Retina (tissue), 1 donor: ENCODE results near the gene CERKL.

ENCODE experiments used
- DNase-seq: peaks from one replicate; pipeline ENCODE4 v3.0.0-alpha.2; 2016

Gene CERKL

DNA sequence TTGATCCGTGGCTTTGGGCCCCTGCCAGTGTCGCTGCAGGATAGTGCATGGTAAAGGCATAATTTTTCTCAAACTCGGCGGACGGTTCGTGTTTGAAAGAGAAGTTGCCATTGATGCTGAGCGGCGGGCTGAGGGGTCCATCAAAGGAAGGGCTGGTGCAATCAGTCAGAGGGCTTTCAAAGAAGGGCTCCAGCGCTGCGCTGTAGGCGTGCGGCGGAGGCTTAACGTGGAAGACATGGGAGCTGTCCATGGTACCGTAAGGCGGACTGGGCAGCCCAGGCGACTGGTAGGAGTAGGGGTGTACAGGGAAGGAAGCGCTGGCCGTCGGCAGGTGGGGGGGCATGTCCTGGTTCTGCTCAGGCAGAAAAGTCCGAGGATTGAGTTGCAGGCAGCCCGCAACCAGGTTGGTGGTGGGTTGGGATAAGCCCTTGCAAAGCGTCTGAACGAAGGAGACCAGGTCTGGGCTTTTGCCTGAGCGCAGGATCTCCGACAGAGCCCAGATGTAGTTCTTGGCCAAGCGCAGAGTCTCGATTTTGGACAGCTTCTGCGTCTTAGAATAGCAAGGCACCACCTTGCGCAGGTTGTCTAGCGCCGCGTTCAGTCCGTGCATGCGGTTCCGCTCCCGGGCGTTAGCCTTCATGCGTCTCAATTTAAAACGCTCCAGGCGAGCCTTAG is 21.1 kb upstream of the CERKL start:
- peak; percentile 91 for DNase-seq

DNA sequence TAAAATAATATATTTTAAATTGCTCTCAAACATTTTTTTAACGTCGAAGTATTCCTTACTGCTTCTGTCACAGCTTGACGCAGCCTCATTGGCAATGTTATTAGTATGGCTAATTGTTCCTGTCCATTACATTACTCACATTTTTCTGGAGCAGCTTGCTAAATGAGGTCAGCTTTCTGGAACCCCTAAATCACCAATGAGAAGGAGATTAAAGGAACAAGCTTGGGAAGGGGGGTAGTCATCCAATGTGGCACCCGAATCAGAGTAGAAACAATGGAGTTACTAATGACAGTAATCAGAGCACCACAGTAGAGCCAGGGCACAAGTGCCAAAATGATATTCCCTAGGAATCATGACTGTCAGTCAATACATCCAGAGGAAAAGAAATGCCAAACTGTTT is 18.3 kb upstream of the CERKL start:
- no peak for DNase-seq

DNA sequence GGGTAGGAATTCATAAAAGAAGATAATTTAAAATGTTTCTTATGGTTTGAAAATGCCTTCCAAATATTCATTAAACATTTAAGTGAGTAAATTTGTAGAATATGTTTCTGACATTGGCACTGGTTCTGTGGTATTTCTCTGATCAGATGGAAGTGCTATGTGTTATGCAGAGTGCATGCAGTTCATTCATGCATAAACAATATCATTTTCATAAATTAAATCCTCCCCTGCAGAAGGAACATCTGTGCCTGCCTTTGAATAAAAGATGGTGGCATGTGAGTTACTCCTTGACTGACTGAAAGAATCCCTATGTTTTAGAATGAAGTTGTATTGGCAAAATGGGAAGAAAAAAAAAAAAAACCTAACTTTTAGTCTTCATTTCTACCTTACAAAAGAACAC is 17.6 kb upstream of the CERKL start:
- DNase-seq: no peak

DNA sequence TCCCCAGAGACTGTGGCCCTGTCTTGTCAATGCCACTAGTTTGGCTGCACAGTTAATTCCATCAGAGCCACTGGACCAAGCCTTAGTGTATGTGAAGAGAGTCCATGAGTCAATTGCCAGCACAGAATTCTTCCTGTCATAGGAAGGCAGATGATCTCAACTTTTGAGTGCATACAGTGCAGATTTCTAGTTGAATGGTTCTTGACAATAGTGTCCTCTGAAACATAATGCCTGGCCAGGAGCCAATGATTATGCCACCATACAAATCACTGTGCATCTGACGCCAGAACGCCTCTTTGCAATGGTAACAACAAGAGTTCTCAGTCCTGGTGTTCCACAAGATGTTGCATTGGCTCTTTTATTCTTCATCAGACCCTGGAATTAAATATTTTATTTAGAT is 16.3 kb upstream of the CERKL start:
- DNase-seq: peak; percentile 73

DNA sequence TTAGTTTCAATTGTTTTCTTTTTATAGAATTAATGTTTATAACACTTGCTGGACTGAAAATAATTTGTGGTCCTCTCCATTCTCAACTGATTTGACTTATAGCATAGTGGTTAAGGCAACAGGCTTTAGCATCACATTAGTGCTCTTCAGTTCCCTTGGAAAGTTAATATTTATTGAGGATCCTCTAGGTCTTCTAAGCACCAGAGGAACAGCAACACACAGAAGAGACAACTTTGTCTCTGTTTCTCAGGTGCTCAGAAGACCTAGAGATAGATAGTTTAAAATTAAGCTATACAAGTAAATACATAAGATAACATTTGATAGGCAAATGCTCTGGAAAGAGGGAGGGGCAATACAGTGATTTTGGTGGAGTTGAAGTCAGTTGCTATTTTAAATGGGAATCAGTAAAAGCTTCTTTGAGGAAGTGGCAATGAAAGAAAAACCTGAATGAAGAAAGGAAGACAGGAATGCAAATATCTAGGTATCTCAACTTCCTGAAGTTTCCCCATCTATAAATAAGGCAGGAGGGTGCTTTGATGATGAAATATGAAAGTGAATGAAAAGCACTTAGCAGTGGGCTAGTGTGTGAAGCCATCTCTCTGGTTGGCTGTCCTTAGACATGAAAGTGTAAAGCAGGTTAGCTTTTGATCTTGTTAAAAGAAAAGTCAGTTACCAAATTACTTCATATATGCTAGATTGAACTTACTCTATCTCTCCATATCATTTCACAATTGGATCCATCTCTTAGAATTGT is 15.5 kb upstream of the CERKL start:
- no peak for DNase-seq

DNA sequence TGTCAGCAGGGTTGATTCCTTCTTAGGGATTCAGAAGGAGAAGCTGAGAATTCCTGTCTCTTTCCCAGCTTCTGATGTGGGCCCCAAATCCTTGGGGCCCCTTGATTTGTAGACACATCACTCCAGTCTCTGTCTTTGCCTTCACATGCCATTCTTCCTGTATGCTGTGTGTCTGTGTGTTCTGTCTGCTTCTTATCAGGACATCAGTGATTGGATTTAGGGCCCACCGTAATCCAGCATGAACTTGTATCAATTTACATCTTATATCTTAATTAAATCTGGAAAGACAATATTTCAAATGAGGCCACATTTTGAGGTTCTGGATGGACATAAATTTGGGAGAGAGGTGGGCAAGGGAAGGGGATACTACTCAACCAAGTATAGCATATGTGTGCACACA is 13.7 kb upstream of the CERKL start:
- DNase-seq: no peak

DNA sequence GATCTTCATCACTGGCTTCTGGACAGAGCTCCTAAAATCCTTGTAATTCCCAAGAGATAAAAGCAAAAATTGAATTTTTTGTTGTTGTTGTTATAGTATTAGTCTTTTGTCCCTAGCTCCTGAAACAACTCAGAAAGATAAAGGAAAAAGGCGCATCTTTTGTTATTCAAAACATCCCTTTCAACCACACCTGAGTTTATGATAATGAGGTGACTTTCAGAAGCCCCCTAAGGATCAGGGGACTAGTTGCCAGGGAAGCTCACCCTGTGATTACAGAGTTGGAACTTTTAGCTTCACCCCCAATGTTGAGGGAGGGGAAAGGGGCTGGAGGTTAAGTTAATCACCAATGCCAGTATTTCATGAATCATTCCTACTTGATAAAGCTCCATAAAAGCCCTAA is 10.3 kb upstream of the CERKL start:
- DNase-seq: no peak

DNA sequence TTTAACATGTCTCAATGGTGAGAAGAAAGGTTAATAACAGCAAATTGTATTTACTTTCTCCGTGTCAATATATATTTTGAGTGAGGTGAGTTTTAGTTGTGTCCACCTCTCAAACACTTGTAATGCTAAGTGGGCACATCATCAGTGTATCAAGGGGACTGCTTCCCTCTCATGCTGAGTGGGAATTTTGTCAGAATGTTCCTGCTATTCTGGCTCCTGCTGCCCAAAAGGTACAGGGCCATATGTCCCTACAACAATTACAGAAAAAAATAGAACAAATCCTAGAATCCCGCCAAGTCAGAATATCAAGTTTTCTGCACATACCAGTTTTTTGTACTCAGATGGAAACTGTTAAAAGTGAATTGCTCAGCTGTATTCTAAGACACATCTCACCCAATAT is 5.4 kb upstream of the CERKL start:
- no peak for DNase-seq

DNA sequence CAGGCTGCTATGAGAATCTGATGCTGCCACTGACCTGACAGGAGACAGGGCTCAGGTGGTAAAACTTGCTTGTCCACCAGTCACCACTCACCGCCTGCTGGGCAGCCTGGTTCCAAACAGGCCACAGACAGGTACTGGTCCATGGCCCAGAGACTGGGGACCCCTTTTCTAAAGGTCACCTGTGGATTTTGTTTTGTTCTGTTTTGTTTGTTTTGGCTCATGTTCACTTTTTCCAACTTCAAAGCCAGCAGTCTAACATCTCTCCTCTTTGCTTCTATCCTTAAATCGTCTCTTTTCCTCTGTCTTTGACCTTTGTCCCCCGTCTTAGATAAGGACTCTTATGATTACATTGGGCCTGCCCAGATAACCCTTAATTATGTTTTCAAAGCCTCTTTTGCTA is 3.3 kb upstream of the CERKL start:
- no peak for DNase-seq

DNA sequence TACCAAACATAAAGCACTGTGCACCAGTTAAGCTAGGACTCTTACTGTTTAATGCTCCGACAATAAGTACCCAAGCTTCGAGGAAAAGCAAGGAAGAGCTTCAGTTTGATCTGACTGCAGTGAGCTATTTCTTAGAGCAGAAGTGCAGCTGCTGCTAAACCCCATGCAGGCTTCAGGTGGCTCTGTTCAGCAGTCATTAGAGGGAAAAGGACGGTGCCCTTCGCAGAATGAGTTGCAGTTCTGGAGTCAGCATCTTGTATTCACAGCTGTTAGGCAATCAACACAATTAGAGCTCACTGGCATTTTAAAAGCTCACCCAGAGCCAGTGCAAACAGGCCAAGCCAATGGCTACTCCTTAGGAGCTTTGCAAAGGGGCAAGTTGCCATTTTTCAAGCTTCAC is 1.5 kb upstream of the CERKL start:
- DNase-seq: peak; percentile 37

DNA sequence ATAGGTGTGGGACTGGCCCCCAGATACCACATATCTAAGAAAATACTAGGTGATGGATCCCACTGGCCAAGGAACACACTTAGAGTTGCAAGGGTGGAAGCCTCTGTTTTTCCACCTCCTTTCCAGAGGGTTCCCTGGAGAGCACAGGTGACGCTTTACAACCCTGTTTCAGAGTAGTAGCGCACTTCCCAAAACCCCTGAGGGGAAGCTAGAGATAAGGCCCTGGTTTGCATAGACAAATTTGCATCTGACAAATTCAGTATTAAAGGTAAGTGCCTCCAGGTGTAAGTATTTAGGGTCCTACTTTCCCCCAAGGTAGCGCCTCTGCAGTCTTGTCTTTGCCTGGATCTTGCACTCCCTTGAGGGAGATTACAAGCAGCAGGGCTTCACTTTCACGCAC is 474 bp upstream of the CERKL start:
- DNase-seq: no peak

DNA sequence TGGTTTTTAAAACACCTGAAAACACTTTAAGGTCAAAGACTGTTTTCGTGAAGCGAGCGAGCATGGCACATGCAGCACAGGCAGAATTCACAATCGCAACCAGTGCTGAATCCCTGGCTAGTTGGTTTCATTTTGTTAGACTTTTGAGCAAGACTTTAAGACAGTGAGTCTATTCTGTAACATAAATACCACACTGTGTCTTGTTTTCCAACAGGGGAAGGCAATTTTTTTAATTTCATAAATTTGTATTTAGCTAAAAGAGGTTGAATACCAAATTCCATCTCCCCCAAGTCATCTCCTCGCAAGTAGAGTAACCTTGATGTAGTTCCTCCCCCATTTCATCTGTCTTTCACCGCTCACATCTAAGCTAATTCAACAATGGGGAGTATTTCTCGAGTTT is 1.4 kb downstream of the CERKL start:
- DNase-seq: peak; percentile 26

DNA sequence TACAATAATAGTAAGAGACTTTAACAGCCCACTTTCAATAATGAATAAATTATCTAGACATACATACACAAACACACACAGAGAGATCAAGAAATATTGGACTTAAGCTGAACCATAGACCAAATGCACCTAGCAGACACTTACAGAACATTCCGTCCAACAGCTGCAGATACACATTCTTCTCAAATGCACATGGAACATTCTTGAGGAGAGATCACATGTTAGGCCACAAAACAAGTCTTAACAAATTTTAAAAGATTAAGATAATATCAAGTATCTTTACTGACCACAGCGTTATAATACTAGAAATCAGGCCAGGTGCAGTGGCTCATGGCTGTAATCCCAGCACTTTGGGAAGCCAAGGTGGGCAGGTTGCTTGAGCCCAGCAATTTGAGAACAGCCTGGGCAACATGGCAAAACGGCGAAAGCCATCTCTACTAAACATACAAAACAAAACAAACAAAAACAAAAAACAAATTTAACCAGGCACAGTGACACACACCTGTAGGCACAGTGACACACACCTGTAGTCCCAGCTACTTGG is 7.4 kb downstream of the CERKL start:
- DNase-seq: no peak

DNA sequence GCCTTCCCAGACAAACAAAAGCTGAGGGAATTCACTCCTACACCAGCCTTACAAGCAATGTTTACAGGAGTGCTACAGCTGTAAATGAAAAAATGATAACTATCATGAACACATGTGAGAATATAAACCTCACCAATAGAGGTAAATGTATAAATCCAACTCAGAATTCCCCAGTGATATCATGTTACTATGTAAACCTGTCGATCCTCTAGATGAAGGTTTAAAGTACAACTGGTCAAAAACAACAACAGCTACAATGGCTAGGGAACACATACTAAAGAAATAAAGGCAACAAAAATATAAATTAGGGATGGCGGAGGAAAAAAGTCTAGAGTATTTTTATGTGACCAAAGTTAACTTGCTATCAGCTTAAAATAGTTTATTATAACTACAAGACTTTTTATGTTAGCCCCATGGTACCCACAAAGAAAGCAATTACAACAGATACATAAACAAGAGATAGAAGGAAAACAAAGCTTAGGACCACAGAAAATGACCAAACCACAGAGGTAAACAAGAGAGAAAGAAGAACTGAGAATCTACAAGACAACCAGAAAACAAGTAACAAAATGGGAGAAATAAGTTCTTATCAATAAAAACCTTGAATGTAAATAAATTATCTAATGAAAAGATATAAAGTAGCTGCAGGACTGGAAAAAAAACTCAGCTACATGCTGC is 8.3 kb downstream of the CERKL start:
- DNase-seq: no peak

DNA sequence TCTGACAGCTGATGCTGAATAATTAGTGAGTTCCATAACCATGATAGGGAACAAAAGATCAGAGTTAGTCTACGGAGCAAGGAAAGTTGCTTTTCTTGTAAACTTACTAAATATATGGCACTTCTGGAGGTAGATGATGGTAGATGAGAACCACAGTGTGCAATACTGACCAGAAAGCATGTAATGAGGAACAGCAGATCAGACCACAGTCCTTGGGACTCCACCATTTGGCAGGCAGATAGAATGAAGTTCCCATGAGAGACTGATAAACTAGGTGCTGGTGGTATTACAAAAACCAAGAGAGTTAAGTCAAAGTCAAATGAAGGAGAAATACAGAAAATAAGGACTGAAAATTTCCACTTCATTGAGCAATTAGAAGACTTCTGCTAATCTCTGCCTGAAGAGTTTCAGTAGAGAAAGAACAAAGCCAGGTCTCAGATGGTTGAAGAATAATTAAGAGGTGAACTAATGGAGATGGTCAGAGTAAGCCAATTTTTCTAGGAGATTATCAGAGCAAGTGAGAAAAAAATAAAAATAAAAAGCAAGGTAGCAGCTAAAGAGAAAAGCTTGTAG is 10.4 kb downstream of the CERKL start:
- no peak for DNase-seq

DNA sequence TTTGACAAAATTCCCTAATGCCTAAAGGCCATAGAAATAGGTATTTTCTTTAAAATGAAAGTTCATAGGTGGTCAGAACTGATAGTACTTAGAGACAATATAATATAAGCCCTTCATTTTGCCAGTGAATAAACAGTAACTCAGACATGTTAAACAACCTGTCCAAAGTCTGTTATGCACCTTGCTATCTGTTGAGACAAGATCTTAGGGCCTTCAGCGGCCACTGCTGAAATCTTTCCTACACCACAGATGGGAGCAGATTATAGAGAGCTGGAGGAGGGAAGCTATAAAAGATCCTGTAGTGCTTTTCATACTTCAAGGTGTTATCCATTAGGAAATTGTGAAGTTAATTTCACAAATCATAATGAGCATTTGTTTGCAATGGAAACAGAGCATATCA is 13.8 kb downstream of the CERKL start:
- DNase-seq: no peak

DNA sequence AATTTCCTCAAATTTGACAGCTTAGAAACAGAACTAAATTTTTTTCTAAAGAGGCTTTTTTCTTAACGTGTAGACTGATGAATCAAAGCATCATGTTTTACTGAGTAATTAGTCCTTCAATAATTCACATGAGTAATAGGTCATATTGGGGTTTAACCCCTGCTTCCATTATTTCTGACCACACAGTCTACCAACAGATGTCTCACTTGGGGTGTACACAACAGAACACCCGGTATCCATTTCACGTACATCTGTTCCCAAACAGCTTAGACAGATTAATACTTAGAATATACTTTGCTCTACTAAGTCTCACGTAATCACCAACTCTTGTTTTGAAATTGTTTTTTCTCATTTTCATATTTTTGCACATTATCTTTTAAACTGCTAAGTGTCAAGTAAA is 14.8 kb downstream of the CERKL start:
- no peak for DNase-seq

DNA sequence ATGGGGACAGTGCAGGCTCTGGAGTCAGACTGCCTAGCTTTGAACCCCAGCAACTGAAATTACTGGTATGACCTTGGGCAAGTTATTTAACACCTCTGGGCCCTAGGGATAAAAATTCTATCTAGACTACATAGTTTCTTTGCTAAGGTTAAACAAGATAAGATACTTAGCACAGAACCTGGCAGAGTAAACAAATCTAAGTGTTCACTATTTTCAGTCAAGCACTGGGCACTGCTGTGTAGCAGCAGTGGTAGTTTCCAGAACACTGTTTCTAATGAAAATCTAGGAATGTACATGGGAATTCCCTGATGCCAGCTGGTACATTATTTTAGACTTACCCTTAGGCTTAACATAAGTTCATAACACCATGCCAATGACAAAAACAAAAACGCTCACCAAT is 17.2 kb downstream of the CERKL start:
- no peak for DNase-seq

DNA sequence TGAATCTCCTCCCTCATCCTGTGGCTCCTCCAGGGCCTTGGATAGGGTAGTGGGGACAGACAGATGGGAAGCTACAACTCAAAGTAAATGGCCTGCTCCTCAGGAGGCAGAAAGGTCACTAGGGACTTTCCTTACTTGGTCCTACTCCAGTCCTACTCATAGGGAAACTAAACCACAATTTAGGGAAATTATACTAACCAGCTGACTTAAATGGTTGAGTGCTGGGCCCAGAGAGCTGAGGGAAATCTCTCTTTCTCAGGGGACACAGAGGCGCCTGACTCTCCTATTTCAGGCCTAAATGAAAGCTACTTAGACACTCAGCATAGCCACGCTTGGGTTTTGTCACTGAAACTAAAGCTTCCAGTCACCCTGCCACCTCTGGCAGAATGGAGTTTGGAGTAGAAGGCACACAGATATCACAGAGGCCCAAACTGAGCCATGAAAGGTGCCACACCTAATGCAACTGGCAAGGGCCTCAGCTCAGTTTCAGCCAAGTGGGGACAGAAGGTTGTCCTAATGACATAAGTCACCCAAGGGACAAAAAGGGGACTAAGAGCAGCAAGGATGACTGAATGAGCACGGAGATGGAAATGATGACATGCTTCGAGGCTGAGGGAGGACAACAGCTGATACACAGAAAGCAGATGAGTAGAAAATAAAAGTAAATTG is 24.0 kb downstream of the CERKL start:
- DNase-seq: peak; percentile 28

DNA sequence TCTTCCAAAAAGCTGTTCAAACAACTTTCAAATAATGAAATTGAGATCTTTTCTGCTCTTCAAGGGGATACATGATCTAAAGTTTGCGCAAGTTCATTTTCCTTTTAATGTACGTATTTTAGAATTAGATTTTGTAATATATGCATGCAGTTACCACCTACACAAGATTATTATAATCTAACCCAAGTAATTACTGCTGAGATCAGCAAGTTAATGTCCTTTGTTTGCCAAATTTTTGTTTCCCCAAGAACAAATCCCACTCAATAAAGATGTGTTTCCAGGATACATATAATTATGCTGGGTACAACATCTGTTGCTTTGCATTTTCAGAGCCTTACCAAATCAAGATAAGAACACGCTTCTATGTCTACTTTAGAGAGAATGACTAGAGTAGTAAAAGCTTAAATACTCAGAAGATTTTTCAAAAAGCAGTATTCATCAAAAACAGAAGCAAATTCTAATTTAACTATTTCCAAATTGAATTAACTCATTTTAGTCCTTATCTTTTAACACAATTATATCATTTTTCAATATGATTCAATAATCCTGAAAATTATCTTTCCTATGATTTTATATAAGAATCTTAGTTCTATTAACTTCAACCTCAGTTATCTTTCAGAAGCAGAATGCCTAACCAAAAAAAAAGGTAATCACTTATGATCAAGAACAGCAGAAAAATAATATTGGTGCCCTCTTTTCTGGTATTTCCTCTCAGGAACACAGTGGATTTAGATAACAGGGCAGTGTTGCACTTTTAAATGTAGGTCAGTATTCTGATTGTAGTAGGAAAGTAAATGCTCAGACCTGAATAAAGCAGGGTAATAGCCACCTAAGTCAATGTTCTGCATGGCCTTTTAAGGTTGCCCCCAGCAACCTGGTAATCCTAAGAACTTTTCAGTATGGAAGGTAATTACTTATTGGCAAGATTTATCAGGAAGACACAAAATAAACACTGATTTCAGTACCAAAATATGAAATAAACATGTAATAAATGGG is 28.0 kb downstream of the CERKL start:
- no peak for DNase-seq

DNA sequence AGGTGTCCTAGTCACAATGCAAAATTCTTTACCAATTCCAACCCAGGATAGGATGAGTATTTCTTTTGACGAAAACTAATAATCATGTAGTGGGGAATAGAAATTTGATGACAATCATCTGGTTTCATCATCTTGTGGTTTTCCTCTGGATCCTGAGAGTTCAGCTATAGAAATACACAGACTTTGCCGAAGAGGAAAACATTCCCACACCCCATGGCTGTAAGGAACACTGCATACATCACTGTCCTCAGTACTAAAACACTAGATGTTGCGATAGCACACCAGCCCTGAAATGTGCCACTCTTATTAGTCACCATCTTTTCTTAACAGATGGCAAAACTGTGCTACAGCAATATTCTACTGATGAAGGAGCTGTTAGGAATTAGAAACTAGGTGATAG is 29.4 kb downstream of the CERKL start:
- DNase-seq: no peak

DNA sequence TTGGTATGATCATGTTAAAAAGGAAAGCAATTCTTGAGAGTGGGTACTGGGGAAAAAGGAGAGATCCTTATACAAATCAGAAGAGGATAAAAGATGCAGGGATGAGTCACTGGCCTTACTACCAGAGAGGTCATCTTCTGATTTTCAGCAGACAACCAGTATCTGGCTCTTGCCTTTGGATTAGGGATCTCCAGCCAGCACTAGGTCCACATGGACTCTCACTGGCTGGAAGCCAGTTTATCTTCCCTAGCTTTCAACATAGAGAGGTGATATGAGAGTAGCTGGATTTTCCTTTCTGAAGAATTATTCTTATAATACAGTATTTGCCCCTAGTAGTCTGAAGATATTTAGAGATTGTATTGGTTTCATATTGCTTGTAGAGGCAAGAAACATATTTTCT is 30.2 kb downstream of the CERKL start:
- DNase-seq: no peak
